HG03565 (cell line): Measurements from ENCODE around the gene SIPA1L3.

ENCODE experiments used
- ATAC-seq: cut with Tn5 transposase; IDR thresholded peaks from one replicate; pipeline ENCODE4 v1.9.1; 2021; ENCODE audit warnings: mild to moderate bottlenecking, moderate library complexity; ENCODE audit not compliant: unreplicated experiment

Gene SIPA1L3

DNA sequence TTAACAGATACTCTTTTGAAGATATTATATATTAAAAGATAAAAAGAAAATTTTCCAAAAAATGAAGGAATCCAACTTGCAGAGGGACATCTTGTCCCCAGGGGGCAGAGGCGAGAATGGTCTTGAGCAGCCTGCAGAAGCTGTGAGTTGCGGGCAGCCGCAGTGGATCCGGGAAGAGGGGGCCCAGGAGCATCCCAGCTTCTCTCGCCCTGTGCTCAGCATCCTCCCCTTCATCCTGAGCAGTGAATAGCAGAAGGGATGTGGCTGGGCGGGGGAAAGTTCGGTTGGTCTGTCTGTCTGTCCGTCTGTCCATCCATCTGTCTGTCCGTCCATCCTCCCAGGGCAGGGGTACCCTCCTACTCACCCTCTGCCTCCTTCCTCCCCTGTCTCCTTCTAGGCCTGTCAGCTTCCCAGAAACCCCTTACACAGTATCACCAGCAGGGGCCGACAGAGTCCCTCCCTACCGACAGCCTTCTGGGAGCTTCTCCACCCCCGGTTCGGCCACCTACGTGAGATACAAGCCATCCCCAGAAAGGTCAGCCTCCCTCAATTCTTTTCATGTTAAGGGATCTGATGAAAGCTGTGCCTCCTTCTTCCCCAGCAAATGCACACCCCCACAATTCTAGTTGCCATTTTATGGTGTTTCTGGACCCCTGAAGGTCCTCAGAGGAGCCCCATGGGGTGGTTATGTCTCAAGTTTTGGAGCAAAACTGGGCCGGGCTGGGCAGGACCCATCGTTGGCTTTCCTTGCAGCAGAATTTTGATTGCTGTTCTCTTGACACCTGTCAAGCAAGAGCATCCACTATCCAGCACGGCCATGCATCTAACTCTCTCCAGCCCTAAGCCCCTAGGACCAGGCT, 235.4 kb downstream of the SIPA1L3 start:
- ATAC-seq, result no peak

DNA sequence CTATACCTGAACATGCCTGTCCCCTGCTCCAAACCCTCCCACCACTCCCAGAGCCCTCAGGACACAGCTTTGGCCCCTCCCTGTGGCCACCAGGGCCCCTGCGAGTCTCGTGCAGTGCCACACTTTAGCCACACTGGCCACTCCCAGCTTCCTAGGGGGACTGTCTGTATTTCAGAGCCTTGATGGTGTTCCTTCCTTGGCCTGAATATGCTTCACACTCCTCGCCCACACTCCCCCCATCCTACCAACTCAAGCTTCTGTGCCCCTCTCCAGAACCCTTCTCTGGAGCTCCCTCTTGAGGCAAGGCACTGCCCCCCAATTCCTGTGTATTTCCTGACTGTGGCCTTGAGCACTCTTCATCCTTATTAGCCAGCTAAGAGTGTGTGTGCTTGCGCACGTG, 236.8 kb downstream of the SIPA1L3 start:
- no peak for ATAC-seq

DNA sequence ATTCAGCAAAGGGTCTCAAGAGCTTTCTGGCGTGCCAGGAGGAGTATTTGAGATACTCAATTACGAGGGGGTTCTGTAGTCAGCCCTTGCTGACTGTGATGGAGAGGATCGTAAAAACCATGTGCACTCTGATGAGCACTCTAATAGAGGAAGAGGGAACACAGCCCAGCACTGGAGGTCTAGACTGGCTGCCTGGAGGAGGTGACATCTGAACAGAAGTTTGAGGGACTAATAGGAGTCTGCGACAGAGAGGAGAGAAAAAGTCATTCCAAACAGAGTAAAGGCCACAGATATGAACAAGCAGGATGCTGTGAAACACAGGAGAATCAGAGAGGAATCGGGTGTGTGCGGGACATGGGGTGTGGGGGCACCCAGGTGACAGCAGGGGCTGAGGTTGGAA, 237.7 kb downstream of the SIPA1L3 start:
- no peak for ATAC-seq

DNA sequence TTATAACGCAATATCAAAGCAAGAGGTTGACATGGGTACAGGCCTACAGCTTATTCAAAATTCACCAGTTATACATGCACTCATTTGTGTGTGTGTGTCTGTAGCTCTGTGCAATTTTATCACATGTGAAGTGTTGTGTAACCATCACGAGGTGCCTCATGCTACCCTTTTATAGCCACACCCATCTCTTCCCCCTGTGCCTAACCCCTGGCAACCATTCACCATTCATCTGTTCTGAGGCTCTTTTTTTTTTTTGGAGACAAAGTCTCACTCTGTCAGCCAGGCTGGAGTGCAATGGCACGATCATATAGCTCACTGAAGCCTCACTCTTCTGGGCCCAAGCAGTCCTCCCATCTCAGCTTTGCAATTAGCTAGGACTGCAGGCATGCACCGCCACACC, 238.6 kb downstream of the SIPA1L3 start:
- ATAC-seq, result no peak

DNA sequence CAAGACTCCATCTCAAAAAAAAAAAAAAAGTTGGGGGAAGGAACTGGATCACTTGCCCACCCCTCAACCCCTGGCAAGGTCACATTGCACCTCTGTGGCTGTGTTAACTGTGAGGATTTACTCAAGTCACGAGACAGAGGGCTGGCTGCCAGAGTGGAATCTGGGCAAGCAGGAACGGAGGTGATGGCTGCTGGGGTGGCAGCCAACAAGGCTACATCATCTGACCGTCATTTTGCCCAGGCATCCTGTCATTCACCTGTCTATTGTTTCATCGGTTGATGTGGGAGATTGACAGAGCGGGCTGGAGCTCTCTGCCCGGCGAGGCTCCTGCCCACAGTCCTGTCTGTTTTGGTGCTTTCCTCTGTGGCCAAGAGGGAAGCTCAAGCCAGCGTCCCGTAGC, 241.3 kb downstream of the SIPA1L3 start:
- no peak for ATAC-seq

DNA sequence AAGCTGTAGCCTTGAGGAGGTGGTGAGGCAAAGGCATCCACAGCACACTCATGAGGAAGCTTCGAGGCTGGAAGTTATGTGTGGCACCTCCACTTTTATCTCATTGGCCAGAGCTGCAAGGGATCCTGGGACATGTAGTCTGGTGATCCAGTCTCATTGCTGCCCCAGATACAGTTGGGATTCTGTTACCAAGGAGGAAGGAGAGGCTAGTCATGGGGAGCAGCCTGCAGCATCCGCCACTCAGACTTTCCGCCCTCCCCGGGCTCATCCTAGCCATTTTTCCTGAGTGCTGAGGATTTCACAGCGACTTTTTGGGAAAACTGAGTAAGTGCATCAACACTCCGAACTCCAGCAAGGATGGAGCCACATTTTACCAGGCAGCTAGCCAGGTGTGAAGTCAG, 242.7 kb downstream of the SIPA1L3 start:
- no peak for ATAC-seq

DNA sequence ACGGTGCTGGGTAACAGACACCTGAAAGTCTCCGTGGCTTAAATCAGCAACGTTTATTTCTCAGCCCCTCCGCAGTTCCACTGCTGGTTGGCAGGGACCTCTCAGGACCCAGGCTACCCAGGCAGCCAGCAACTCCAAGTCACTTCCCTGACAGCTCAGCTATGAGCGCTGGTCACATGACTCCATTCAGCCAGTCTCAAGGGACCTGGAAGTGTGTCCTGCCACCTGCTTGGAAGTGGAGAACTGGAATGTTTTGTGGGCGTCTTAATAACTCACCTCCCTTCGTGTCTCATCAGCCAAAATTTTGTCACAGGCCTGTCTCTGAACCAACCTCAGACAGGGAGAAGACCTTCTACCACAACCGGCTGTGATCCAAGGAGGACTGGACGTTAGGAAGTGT, 244.2 kb downstream of the SIPA1L3 start:
- no peak for ATAC-seq

DNA sequence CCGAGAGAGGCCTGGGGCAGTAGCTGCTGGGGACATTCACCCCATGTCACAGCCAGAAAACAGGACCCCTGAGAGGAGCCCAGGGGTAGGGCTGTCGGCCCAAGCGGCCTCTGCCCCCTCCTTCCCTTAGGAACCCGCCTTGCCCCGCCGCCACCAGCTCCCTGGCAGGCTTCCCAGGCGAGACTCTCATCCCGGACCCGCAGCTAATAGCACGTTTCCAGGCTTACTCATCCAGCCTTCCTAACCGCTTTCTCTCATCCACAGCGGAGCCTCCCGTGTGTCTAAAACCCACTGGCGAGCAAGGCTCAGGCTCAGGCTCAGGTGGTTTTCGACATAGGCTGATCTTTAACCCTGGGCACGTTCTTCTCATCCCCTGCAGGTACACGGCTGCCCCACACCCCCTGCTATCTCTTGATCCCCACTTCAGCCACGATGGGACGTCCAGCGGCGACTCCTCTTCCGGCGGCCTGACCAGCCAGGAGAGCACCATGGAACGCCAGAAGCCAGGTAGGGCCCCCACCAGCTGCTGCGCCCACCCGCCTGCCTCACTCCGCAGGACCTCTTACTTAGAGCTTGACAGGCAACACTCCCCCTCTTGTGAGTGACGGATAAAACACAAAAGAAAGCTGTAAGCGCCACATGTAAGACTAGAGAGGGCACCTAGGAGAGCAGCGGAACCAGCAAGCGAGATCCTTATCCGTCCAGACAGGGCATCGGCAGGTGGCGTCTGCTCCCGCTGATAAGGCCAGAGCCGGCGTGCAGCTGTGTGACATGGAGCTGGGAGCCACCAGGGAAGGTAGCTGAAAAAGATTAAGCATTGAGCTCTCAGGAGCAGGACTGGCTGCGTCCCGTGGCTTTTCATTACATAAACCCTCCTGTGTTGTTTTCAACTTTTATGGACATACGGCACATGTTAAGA, 245.7 kb downstream of the SIPA1L3 start:
- no peak for ATAC-seq

DNA sequence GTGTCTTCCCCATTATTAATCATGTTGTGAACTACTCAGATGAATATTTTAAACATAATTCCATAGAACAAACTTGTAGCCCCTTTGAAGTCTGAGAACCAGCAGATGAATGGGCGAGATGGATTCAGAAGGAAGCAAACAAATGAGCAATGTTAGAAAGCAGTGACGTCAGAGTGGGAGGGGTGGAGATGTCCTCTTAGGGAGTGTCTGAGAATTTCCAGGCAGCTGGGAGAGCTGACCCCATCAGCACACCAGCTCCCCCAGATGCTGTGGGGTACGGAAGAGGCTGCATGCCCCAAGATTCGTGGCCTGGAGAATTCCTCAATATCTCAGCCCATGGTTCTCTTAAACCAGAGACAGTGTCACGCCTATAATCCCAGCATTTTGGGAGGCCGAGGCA, 248.4 kb downstream of the SIPA1L3 start:
- ATAC-seq, result no peak

DNA sequence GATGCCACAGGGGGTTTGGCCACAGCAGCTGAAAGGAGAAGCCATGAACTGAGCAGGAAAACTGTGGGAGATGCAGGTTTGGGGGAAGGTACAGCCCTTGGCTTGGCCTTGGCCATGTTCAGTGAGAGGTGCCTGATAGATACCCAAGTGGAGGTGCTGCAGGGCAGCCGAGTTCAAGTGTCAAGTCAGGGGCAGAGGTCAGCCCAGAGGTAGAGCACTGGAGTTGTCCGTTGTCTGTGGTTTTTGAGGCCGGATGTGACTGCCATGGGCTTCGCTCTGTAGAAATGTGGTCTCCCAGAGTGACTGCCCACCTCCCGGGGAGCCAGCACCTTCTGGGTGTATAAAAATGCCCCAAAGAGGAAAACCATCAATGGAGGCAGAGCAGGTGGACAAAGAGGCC, 251.7 kb downstream of the SIPA1L3 start:
- no peak for ATAC-seq

DNA sequence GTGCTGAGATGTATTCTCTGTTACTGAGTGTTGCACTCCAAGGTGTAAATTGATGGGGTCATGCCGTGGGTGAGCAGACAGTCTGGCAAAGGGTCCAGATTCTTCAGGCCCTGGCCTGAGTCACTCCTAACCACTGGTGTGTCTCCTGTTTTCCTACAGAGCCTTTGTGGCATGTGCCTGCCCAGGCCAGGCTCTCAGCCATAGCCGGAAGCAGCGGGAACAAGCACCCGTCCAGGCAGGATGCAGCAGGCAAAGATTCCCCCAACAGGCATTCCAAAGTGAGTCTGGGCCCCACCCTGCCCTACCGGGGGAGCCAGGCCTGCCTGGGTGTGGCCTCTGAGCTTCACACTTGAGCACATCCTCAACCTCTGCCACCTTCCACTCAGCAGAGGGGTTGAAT, 255.1 kb downstream of the SIPA1L3 start:
- no peak for ATAC-seq

DNA sequence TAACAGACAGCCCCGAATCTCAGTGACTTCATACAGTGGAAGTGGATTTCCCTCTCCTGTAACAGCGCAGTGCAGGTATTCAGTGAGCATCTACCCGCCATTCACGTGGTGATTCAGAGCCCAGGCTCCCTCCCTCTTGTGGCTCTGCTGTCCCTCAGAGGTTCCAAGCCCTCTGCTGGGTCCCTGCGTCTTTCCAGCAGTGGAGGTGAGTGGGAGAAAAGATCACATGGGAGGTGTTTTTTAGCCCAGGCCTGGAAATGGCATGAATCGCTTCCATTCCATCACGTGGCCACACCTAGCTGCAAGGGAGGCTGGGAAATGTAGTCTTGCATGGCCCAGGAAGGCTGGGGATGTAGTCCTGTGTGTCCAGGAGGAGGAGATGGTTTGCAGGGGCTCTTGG, 255.6 kb downstream of the SIPA1L3 start:
- ATAC-seq, result no peak

DNA sequence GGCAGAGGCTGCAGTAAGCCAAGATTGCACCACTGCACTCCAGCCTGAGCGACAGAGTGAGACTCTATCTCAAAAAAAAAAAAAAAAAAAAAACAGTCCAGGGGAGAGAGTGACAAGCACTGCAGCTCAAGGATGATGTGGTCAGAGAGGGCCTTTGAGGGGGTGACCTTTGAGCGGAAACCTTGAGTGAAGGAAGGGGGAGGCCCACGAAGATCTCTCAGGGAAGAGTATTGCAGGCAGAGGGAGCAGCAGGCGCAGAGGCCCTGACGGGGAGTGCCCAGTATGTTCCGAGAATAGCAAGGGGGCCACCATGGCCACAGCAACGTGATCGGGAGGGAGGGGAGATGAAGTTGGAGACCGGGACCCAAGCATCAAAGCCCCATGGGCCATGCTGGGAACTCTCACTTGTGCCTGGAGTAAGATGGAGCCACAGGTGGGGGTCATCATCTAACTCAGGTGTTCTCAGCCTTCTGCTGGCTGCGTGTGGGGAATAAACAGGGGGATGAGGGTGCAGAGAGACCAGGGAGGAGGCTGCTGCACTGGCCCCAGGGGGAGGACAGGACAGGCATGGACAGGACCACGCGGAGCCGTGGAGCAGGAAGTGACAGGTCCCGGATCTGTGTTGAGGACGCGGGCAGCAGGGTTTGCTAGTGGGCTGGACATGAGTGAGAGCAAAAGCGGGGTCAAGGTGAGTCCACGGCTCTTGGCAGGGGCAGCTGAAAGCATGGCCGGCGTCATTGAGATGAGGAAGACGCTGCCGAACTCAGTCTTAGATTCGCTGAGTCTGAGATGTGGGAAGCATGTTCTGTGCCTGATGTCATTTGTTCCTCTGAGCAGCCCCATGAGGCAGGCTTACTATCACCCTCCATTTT, 256.6 kb downstream of the SIPA1L3 start:
- no peak for ATAC-seq

DNA sequence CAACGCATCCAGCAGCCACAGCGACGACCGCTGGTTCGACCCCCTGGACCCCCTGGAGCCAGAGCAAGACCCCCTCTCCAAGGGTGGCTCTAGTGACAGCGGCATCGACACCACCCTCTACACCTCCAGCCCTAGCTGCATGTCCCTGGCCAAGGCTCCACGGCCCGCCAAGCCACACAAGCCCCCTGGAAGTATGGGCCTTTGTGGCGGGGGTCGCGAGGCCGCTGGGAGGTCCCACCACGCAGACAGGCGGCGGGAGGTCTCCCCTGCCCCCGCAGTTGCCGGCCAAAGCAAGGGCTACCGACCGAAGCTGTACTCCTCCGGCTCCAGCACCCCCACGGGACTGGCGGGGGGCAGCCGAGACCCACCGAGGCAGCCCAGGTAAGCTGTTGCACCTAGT, 257.5 kb downstream of the SIPA1L3 start:
- ATAC-seq, result no peak

DNA sequence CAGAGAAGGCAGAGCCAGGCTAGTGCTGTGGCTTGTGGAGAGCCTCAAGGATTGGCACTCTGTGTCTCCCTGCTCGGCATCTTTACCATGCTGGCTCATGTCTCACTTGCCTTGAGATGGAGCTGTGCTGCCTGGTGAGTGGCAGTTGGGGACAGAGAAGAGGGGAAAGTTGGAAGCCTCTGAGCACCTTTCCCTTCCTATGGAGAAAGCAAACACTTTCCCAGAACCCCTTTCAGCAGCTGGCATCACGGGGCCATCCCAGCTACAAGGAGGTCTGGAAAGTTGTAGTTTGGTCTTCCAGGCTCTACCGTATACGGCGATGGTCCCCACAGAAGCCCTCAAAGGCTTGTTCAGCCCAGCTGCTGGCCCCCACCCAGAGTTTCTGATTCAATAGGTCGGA, 258.3 kb downstream of the SIPA1L3 start:
- no peak for ATAC-seq

DNA sequence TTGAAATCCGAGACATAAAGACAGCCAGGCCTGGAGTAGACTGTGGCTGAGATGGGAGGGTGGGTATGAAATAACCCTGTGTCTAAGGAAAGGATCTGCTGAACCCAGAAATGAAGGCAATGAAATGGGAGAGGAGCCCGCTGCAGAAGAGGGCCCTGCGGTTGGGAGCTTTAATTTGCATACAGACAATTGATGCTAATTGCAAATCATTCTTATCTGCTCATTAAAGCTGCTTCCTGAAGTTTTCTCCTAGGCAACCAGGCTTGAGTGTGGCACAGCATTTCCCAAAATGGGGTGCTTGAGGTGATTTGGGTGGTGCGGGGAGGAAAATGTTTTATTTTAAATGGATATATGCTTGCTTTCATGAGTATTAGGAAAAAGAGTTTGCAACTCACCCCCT, 261.6 kb downstream of the SIPA1L3 start:
- no peak for ATAC-seq

DNA sequence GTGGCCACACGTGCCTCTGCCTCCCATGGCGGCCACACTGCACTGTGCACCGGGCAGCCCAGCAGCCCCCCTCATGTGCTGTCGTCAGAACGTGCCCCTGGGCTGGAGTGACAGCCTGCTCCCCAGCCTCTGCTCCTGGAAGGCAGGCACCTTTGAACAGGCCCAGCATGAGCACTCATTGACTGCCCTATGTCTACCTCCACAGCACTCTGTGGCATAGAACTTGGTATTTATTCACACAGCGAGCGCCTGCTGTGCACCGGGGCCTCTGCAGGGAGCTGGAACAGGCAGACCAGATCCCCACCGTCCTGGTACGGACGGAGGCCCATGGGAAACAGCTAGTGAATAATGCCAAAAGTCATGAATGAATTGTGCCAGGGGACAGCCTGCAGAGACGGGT, 263.3 kb downstream of the SIPA1L3 start:
- no peak for ATAC-seq

DNA sequence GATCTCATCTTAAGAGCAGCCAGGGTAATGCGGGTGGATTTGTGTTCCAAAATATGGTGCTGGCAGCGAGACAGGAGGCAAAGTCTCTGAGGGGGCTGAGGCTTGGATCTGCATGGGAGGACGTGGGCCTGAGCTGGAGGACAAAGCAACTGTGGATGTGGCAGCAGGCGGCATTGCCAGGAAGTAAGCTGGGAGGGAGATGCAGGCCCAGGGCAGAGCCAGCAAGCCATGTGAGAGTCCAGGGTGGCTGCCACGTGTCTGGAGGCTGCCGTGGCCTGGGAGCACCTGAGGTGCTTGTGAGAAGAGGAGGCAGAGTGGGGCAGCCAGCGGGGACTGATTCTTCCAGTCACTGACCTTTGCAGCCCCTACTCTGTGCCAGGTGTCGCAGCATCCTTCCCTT, 265.0 kb downstream of the SIPA1L3 start:
- ATAC-seq, result no peak

DNA sequence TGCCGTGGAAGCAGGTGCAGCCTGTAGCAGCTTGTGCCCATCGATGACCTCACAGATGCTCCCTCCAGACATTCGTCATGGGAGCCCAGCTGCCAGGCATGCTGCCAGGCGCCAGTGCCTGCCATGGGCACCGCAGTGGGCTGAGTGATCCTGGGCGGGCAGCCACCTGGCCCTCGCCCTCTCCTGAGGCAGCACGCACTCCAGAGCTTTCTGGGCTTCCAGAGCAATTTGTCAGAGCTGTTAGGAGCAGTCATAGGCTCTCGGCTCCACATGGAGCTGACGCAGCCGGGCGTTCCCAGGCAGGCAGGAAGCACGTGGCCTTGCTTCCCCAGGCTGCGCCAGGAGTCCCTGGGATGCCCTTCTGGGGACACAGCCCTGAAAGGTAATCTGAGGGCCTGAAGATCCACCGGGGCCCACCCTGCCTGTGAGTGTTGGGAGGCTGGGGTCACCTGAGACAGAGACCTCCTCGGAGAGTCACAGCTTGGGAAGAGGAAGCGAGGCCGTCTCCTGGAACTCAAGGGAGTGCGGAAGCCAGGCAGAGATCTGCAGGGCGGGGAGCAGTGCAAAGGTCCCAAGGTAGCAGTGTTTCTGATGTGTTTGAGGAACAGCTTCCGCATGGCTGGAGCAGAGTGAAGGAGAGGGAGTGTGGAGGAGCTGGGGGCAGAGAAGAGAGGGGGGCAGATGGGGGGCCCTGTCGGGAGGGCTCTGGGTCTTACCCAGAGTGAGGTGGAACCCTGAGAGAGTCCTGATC, 266.5 kb downstream of the SIPA1L3 start:
- ATAC-seq, result no peak

DNA sequence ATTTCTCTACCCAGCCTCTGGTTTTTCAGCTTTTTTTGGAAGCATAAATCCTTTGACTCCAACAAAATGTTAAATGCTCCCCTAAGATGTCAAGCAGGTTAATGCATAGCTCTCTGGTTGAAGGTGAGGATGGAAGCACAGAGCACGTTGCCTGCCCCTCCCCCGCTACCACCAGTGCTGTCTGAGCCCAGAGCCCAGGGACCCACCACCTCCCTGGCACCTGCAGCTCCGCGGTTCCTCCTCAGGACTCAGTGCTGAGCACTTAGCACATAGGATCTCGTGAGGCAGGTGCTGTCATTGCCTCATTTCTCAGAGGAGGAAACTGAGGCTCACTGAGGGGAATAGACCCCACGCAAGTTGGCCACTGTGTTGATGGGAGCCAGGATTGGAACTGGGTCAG, 268.4 kb downstream of the SIPA1L3 start:
- no peak for ATAC-seq
